Gastrocnemius medialis (tissue), 4 donors: ENCODE results near the gene MAP3K6. TPM values are rescaled to one million over a fixed set of nuclear protein-coding genes. Genes with fewer than 3 reads are reported as not detected.
A peak's percentile ranks its signal among the peaks of the same experiment; 100 is the strongest.

ENCODE experiments used
- ATAC-seq, 2 donors: fragments of 150-250 bp; one replicate each; pipeline ENCODE4 v1.9.1; 2016
- DNase-seq, 2 donors: peaks; one replicate each; pipeline ENCODE4 v3.0.0-alpha.2; 2019
- H3K27ac ChIP-seq, 4 donors: fragments of 200-600 bp; sonication (generic); 1 replicate in 1 of 4; 2 replicates in 3 of 4; pipeline ENCODE4 v1.5.1; 2016 to 2018; ENCODE audit warnings: mild to moderate bottlenecking in 2 of 4, moderate library complexity in 1 of 4
- H3K27me3 ChIP-seq, 3 donors: fragments of 200-600 bp; sonication (generic) in 2 of 3; 1 replicate in 1 of 3; 2 replicates in 2 of 3; pipeline versions ENCODE4 v1.5.1 to v1.6.0; 2016 to 2019; ENCODE audit warnings: mild to moderate bottlenecking in 1 of 3, moderate library complexity in 1 of 3
- H3K36me3 ChIP-seq, 2 donors: fragments of 200-600 bp; sonication (generic) in 1 of 2; one replicate each; pipeline ENCODE4 v1.5.1; 2017 to 2018
- H3K4me1 ChIP-seq, 2 donors: fragments of 200-600 bp; sonication (generic) in 1 of 2; one replicate each; pipeline ENCODE4 v1.5.1; 2016 to 2017; ENCODE audit warnings: mild to moderate bottlenecking in 2 of 2
- H3K4me3 ChIP-seq, 4 donors: fragments of 200-600 bp; sonication (generic) in 3 of 4; 1 replicate in 1 of 4; 2 replicates in 3 of 4; pipeline ENCODE4 v1.5.1; 2016 to 2019; ENCODE audit warnings: mild to moderate bottlenecking in 2 of 4
- H3K9me3 ChIP-seq, 3 donors: fragments of 200-600 bp; sonication (generic) in 2 of 3; 1 replicate in 1 of 3; 2 replicates in 2 of 3; pipeline ENCODE4 v1.5.1; 2016 to 2019
- POLR2A ChIP-seq, 2 donors: fragments of 450-650 bp; IDR thresholded peaks; one replicate each; pipeline ENCODE4 v1.6.1; 2017; ENCODE audit warnings: antibody characterized with exemption in 2 of 2, mild to moderate bottlenecking in 2 of 2, moderate library complexity in 2 of 2
- in situ Hi-C, 4 donors: fragments of 200-750 bp; cut with MboI; loops; one replicate each; pipeline versions ENCODE4 v1.15.0 to v1.8.0; 2017; ENCODE audit warnings: low sequenced_read_pairs in 4 of 4
- intact Hi-C: fragments of 100-400 bp; cut with DNase I; formaldehyde crosslinking; loops from one replicate; pipeline ENCODE4 v1.15.1; 2023; ENCODE audit warnings: low total_unique reads
- total RNA-seq, 4 donors: library from RNA; depleted of rRNA; stranded (reverse); fragments of >200 nt; gene quantifications; one replicate each; pipeline versions ENCODE4 v1.1.0 to v1.2.3, GENCODE V29; 2016
- TF ChIP-seq, protein P1 (sequence below), 5 experiments: fragments of 450-650 bp in 3 of 5; fragments of 200-600 bp in 2 of 5; sonication (generic) in 2 of 5; IDR thresholded peaks in 4 of 5; conservative IDR thresholded peaks in 1 of 5; 1 replicate in 4 of 5; 2 replicates in 1 of 5; pipeline ENCODE4 v1.5.1; 2016 to 2019; ENCODE audit warnings: antibody characterized with exemption in 5 of 5, mild to moderate bottlenecking in 3 of 5, moderate library complexity in 3 of 5

Gene MAP3K6, protein sequence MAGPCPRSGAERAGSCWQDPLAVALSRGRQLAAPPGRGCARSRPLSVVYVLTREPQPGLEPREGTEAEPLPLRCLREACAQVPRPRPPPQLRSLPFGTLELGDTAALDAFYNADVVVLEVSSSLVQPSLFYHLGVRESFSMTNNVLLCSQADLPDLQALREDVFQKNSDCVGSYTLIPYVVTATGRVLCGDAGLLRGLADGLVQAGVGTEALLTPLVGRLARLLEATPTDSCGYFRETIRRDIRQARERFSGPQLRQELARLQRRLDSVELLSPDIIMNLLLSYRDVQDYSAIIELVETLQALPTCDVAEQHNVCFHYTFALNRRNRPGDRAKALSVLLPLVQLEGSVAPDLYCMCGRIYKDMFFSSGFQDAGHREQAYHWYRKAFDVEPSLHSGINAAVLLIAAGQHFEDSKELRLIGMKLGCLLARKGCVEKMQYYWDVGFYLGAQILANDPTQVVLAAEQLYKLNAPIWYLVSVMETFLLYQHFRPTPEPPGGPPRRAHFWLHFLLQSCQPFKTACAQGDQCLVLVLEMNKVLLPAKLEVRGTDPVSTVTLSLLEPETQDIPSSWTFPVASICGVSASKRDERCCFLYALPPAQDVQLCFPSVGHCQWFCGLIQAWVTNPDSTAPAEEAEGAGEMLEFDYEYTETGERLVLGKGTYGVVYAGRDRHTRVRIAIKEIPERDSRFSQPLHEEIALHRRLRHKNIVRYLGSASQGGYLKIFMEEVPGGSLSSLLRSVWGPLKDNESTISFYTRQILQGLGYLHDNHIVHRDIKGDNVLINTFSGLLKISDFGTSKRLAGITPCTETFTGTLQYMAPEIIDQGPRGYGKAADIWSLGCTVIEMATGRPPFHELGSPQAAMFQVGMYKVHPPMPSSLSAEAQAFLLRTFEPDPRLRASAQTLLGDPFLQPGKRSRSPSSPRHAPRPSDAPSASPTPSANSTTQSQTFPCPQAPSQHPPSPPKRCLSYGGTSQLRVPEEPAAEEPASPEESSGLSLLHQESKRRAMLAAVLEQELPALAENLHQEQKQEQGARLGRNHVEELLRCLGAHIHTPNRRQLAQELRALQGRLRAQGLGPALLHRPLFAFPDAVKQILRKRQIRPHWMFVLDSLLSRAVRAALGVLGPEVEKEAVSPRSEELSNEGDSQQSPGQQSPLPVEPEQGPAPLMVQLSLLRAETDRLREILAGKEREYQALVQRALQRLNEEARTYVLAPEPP (N-terminal part only)
- 10 to 100 TPM; 16.5 to 29.1 (median 18.4) TPM for total RNA-seq

DNA sequence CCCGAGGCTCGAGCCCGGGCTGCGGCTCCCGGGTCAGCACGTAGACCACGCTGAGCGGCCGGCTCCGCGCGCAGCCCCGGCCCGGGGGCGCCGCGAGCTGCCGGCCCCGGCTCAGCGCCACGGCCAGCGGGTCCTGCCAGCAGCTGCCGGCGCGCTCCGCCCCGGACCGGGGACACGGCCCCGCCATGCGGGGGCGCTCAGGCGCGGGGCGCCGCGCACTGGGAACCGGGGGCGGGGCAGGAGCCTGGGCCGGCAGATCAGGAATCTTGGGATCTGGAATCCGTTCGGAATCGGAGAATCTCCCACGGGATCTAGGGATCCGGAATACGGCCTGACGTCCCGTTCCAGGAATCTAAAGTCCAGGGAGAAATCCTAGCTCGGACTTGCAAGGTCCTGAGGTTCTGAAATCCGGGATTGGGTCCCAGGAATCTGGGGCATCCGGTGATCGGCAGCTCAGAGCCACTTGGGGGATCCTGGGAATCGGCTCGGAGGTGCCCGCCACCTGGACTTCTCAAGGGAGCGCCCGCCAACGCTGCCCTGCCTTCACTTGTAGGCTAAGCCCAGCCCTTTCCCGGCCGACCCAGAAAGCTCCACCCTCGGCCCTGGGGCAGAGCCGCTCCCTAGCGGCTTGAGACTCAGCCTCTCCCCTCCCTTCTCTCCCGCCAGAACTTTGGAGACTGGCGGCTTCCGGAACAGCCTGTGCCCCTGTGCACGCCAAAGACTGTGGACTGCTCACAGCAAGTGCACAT lies at the start of gene MAP3K6:
TSS of gene MAP3K6 (minus strand) at position 551 of the 749 bp plus-strand sequence. CDS start at position 187, 364 bp downstream.
- Histone ChIP-seq H3K4me1 (peaks cover 22 to 23% of the 10 kb centered on the region in 2 donors), H3K27ac (peak within 1 kb of the TSS; percentile 91 to 99 (median 96)), H3K4me3 (peak within 1 kb of the TSS; percentile 71 to 95 (median 80)), H3K9me3 (no peaks in the 10 kb centered on the region), H3K27me3 (no peaks in the 10 kb centered on the region), H3K36me3 (peaks cover 0 to 19% of the 10 kb centered on the region in 2 donors)
- peak; percentile 59 to 64 for TF ChIP-seq POLR2A (IDR thresholded peaks at IDR 0.05)
- TF ChIP-seq, protein P1, sequence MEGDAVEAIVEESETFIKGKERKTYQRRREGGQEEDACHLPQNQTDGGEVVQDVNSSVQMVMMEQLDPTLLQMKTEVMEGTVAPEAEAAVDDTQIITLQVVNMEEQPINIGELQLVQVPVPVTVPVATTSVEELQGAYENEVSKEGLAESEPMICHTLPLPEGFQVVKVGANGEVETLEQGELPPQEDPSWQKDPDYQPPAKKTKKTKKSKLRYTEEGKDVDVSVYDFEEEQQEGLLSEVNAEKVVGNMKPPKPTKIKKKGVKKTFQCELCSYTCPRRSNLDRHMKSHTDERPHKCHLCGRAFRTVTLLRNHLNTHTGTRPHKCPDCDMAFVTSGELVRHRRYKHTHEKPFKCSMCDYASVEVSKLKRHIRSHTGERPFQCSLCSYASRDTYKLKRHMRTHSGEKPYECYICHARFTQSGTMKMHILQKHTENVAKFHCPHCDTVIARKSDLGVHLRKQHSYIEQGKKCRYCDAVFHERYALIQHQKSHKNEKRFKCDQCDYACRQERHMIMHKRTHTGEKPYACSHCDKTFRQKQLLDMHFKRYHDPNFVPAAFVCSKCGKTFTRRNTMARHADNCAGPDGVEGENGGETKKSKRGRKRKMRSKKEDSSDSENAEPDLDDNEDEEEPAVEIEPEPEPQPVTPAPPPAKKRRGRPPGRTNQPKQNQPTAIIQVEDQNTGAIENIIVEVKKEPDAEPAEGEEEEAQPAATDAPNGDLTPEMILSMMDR (IDR thresholded peaks at IDR 0.05 in 4 of 5, conservative IDR thresholded peaks at IDR 0.05 in 1 of 5), result peak; percentile 8 to 35 (median 31)
- in situ Hi-C loops, result no loop called here
- peak; percentile 68 to 76 for ATAC-seq
- peak; percentile 83 for DNase-seq
- intact Hi-C loops, result loop anchor here (2.0 kb wide), 2 partner anchors 22 to 66 kb away; no protein-coding TSS in a partner anchor

DNA sequence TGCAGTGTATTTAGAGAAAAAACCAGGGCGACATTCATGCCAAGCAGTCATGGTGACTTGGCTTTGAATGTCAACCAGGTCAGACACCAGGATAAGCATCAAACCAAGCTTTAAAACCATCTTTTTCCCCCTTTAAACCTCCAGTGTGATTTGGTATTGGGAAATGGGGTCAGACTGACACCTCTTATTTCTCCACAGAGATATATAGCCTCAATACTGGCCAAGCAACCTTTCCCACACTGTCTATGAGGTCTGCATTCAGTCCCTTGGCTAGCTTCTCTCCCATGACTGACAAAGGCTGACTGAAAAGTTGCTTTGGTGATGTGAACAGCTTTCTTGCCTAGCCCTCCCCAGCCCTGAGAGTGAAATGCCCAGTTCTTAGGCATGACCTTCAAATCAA lies 47.3 kb upstream of the MAP3K6 start:
- intact Hi-C loops (no loop called here), in situ Hi-C loops (loop anchor here in 2 of 4 donors (25.0 kb wide), 1 partner anchor 98 kb away; no protein-coding TSS in a partner anchor)
- Histone ChIP-seq H3K27ac (peak overlapping the region in 3 of 4 donors; percentile 26 to 61 (median 32)), H3K4me1 (peaks cover 28 to 42% of the 10 kb centered on the region in 2 donors), H3K4me3 (no peak overlapping the region), H3K27me3 (no peaks in the 10 kb centered on the region), H3K9me3 (no peaks in the 10 kb centered on the region), H3K36me3 (peaks cover 0 to 82% of the 10 kb centered on the region in 2 donors)
- TF ChIP-seq, protein P1 (IDR thresholded peaks at IDR 0.05 in 4 of 5, conservative IDR thresholded peaks at IDR 0.05 in 1 of 5), result no peak
- ATAC-seq, result no peak
- no peak for DNase-seq

DNA sequence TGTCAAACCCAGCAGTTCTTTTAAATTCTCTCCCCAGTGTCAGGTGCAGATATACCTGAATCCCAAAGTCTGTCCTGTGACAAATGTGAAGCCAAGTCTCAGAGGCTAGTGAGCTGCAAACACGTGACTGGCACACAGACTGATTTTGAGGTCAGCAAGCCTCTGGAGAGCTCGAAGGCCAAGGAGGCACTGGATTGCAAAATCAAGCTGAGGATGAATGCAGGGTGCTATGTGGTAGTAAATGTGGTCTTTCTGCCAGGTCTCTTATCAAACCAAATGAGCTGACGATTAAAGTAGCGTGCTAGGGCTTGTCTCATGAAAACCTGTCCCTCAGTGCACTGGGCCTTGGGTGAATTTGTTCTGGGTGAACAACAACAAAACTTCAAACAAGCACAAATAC lies 46.2 kb upstream of the MAP3K6 start:
- DNase-seq, result peak; percentile 54 to 57
- Histone ChIP-seq H3K36me3 (peaks cover 0 to 89% of the 10 kb centered on the region in 2 donors), H3K27me3 (no peaks in the 10 kb centered on the region), H3K9me3 (no peaks in the 10 kb centered on the region), H3K4me3 (no peak overlapping the region), H3K27ac (peak overlapping the region; percentile 29 to 61 (median 42)), H3K4me1 (peaks cover 18 to 31% of the 10 kb centered on the region in 2 donors)
- peak; percentile 59 to 74 for ATAC-seq
- in situ Hi-C loops (loop anchor here in 2 of 4 donors (25.0 kb wide), 1 partner anchor 99 kb away; no protein-coding TSS in a partner anchor), intact Hi-C loops (no loop called here)
- no peak for TF ChIP-seq POLR2A (IDR thresholded peaks at IDR 0.05)
- TF ChIP-seq, protein P1 (IDR thresholded peaks at IDR 0.05 in 4 of 5, conservative IDR thresholded peaks at IDR 0.05 in 1 of 5), result no peak
